Heart right ventricle (tissue), 16 donors: ENCODE results near the gene ZNF627. TPM values are rescaled to one million over a fixed set of nuclear protein-coding genes. Genes with fewer than 3 reads are reported as not detected.
A peak's percentile ranks its signal among the peaks of the same experiment; 100 is the strongest.
"Not testable (repeated sequence)": the region's sequence is repeated elsewhere in the genome, so short reads cannot be mapped to it uniquely, and the experiment has no call there.

Experiments
- ATAC-seq, 8 donors: fragments of 200-7000 bp; cut with Tn5 transposase; one replicate each; pipeline ENCODE4 v1.9.1; 2020; ENCODE audit warnings: mild to moderate bottlenecking in 8 of 8, moderate library complexity in 8 of 8, moderate number of reproducible peaks in 1 of 8
- DNase-seq, 2 donors: peaks; one replicate each; pipeline ENCODE4 v3.0.0-alpha.2; 2020
- H3K27ac ChIP-seq, 10 donors: fragments of 200-600 bp; sonication (generic) in 2 of 10; one replicate each; pipeline versions ENCODE4 v1.5.0 to v1.8.0; 2020 to 2022; ENCODE audit warnings: mild to moderate bottlenecking in 3 of 10
- H3K27me3 ChIP-seq, 7 donors: fragments of 200-600 bp; one replicate each; pipeline ENCODE4 v1.8.0; 2021 to 2022; ENCODE audit warnings: mild to moderate bottlenecking in 2 of 7
- H3K36me3 ChIP-seq, 9 donors: fragments of 200-600 bp; sonication (generic) in 1 of 9; one replicate each; pipeline versions ENCODE4 v1.5.0 to v1.8.0; 2020 to 2022; ENCODE audit warnings: mild to moderate bottlenecking in 2 of 9
- H3K4me1 ChIP-seq, 9 donors: fragments of 200-600 bp; sonication (generic) in 1 of 9; one replicate each; pipeline versions ENCODE4 v1.5.0 to v1.8.0; 2020 to 2022; ENCODE audit warnings: mild to moderate bottlenecking in 4 of 9
- H3K4me3 ChIP-seq, 10 donors: fragments of 200-600 bp; sonication (generic) in 2 of 10; one replicate each; pipeline versions ENCODE4 v1.5.0 to v1.8.0; 2020 to 2022; ENCODE audit warnings: mild to moderate bottlenecking in 7 of 10, moderate library complexity in 2 of 10
- H3K9me3 ChIP-seq, 11 donors: fragments of 200-600 bp in 10 of 11; sonication (generic) in 2 of 11; one replicate each; pipeline versions ENCODE4 v1.5.0 to v1.8.0; 2013 to 2022; ENCODE audit warnings: mild to moderate bottlenecking in 2 of 11, control low read depth in 1 of 11, moderate library complexity in 1 of 11
- CTCF ChIP-seq, 9 donors: fragments of 200-600 bp; sonication (generic) in 2 of 9; IDR thresholded peaks; one replicate each; pipeline versions ENCODE4 v1.5.0 to v1.8.0; 2021 to 2022; ENCODE audit warnings: antibody characterized with exemption in 9 of 9, mild to moderate bottlenecking in 5 of 9, moderate library complexity in 1 of 9
- WGBS, 2 donors: extraction: QIAGEN DNeasy Blood & Tissue Kit; methylation state at CpG; one replicate each; pipeline ENCODE4 v1.1.7; 2013; ENCODE audit warnings: inconsistent platforms in 1 of 2; 5-methylcytosine and 5-hydroxymethylcytosine counted together
- intact Hi-C, 10 donors: fragments of 100-400 bp; cut with DNase I; formaldehyde crosslinking; loops; one replicate each; pipeline versions ENCODE4 v1.11.1 to v1.14.2; 2022
- polyA plus RNA-seq, 2 donors: library from polyadenylated mRNA; stranded (reverse); fragments of 200-250 nt; gene quantifications; one replicate each; pipeline ENCODE4 v1.2.3, GENCODE V29; 2013
- total RNA-seq, 10 donors: library from RNA; stranded (reverse); fragmentation: NEBNext Ultra II Directional in 3 of 10; extraction: Animal tissue kit (Norgen Biotek cat#: 25700) in 3 of 10; gene quantifications; one replicate each; pipeline versions ENCODE4 v1.2.1 to v1.2.4, GENCODE V29; 2021 to 2023
- donor health status: Arrhythmogenic right ventricular cardiomyopathy.
- donor health status: ischemic (EF 13 %, LVEDD 7.1; RV severe dilation, severe dysfunction).
- donor health status: healthy with polysubstance abuse.
- donor health status: DM: no; HTN: yes; CAD: no.
- donor health status: DM: no; HTN: no; CAD: no.
- donor health status: ischemic (EF 25% LVEDD 6.9; RV normal size, moderate dysfunction).
- donor health status: ischemic (EF 25% LVEDD 5.7; RV mildly dilated, moderate dysfunction).
- donor health status: healthy.
- donor health status: DM: yes; HTN: yes; CAD: no.
- donor health status: Ischemic cardiomyopathy.
- donor health status: ischemic (EF 35%, LVEDD 5.7; RV mildly dilated, moderate dysfunction).
- donor health status: nonischemic (EF 11% LVEDD 7.7; RV severe dilation, severe dysfunction).
- donor health status: DM: yes; HTN: yes; CAD: no.
- donor health status: PGD.
- donor health status: ischemic (EF 29% LVEDD 5.4; RV normal size, mild dysfunction).
- donor health status: nonischemic (EF 23%, LVEDD 6.1; RV moderate dilation, normal function).

The ZNF627 gene
- total and polyA plus RNA-seq, 12 donors = 3.6 to 9.8 (median 6.3) TPM

- H3K27me3 ChIP-seq = no peaks in the 10 kb centered on the region
- ATAC-seq = peak in 6 of 8 donors; percentile 17 to 63 (median 46)
- intact Hi-C loops = loop anchor here in 2 of 10 donors (2.0 kb wide), 1 partner anchor 26 kb away; no protein-coding TSS in a partner anchor
- WGBS, 2 donors = 15 to 16% methylated on average over 9 of the region's 9 CpGs
- peak; percentile 29 to 80 (median 65) for TF ChIP-seq CTCF (IDR thresholded peaks at IDR 0.05)
- peak overlapping the region in 3 of 10 donors; percentile 85 to 91 (median 89) for H3K4me3 ChIP-seq
- no peak overlapping the region for H3K27ac ChIP-seq
- DNase-seq = peak in 1 of 2 donors; percentile 58
- peaks cover 9 to 41% (median 33%) of the 10 kb centered on the region in 9 donors for H3K4me1 ChIP-seq
- no peaks in the 10 kb centered on the region for H3K9me3 ChIP-seq
- H3K36me3 ChIP-seq = peaks cover 0 to 16% (median 0%) of the 10 kb centered on the region in 9 donors
Observed at GRCh38 chr19:11560404-11561051, 36.8 kb upstream of the ZNF627 start.

GRCh38 chr19:11563532-11563931, 33.8 kb upstream of the ZNF627 start:
- Histone ChIP-seq H3K36me3 (peaks cover 0 to 2% (median 0%) of the 10 kb centered on the region in 9 donors), H3K4me1 (peaks cover 4 to 27% (median 14%) of the 10 kb centered on the region in 9 donors), H3K9me3 (no peaks in the 10 kb centered on the region), H3K4me3 (no peak overlapping the region), H3K27ac (no peak overlapping the region), H3K27me3 (no peaks in the 10 kb centered on the region)
- DNase-seq = no peak
- no peak for ATAC-seq
- TF ChIP-seq CTCF (IDR thresholded peaks at IDR 0.05) = no peak
- intact Hi-C loops = no loop called here
- 76 to 87% methylated on average over 8 of the region's 8 CpGs for WGBS, 2 donors

- H3K4me3 ChIP-seq, intact Hi-C loops, DNase-seq, H3K27ac ChIP-seq, H3K36me3 ChIP-seq, H3K27me3 ChIP-seq, ATAC-seq, H3K9me3 ChIP-seq: not testable (repeated sequence)
- H3K4me1 ChIP-seq = peaks cover 4 to 29% (median 13%) of the 10 kb centered on the region in 9 donors
- 94 to 96% methylated on average over 6 of the region's 6 CpGs for WGBS, 2 donors
Observed at GRCh38 chr19:11564082-11564807, 33.0 kb upstream of the ZNF627 start.

- H3K27ac ChIP-seq, H3K4me3 ChIP-seq, H3K9me3 ChIP-seq, H3K36me3 ChIP-seq, intact Hi-C loops, DNase-seq, ATAC-seq, H3K27me3 ChIP-seq: not testable (repeated sequence)
- 83 to 94% methylated on average over 5 of the region's 5 CpGs for WGBS, 2 donors
- H3K4me1 ChIP-seq = peaks cover 0 to 15% (median 2%) of the 10 kb centered on the region in 9 donors
Observed at GRCh38 chr19:11565649-11565980, 31.7 kb upstream of the ZNF627 start.

- TF ChIP-seq CTCF (IDR thresholded peaks at IDR 0.05) = no peak
- no peak for DNase-seq
- Histone ChIP-seq H3K4me1 (peaks cover 0 to 10% (median 0%) of the 10 kb centered on the region in 9 donors), H3K9me3 (no peaks in the 10 kb centered on the region), H3K36me3 (peaks cover 0 to 2% (median 0%) of the 10 kb centered on the region in 9 donors), H3K4me3 (no peak overlapping the region), H3K27me3 (no peaks in the 10 kb centered on the region), H3K27ac (no peak overlapping the region)
- intact Hi-C loops = no loop called here
- no peak for ATAC-seq
- WGBS, 2 donors = 84 to 89% methylated on average over 2 of the region's 2 CpGs
Observed at GRCh38 chr19:11566164-11566563, 31.1 kb upstream of the ZNF627 start.
